Stomach (tissue), 4 donors: Measurements from ENCODE around the gene TFEC.

ENCODE experiments used
- POLR2A ChIP-seq, 4 donors: fragments of 450-650 bp; IDR thresholded peaks; one replicate each; pipeline ENCODE4 v1.6.1; 2016; ENCODE audit warnings: antibody characterized with exemption in 4 of 4, control low read depth in 2 of 4, mild to moderate bottlenecking in 1 of 4, moderate library complexity in 1 of 4
- TF ChIP-seq, protein P1 (sequence below), 7 experiments: fragments of 450-650 bp in 4 of 7; fragments of 200-600 bp in 3 of 7; sonication (generic) in 3 of 7; IDR thresholded peaks; one replicate each; pipeline ENCODE4 v1.5.1; 2016 to 2019; ENCODE audit warnings: antibody characterized with exemption in 7 of 7, control low read depth in 2 of 7, mild to moderate bottlenecking in 1 of 7

DNA sequence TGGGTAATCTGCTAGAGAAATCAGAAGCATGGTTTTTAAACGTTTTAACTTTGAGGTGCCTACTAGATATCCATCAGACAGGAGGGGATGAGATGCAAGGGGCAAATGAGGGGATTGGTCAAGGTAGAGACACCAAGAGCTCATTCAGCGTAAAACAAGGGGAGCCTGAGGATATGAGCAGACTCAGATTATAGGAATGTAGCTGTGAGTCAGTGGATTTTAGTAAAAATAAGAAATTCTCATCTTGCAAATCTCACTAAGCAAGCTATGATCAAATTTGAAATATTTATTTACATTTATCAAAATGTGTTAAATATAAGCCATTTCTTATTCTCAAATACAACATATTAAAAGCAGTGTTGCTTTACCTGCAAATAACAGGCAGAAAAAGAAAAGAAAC is 21.4 kb upstream of the TFEC start:
- TF ChIP-seq, protein P1, sequence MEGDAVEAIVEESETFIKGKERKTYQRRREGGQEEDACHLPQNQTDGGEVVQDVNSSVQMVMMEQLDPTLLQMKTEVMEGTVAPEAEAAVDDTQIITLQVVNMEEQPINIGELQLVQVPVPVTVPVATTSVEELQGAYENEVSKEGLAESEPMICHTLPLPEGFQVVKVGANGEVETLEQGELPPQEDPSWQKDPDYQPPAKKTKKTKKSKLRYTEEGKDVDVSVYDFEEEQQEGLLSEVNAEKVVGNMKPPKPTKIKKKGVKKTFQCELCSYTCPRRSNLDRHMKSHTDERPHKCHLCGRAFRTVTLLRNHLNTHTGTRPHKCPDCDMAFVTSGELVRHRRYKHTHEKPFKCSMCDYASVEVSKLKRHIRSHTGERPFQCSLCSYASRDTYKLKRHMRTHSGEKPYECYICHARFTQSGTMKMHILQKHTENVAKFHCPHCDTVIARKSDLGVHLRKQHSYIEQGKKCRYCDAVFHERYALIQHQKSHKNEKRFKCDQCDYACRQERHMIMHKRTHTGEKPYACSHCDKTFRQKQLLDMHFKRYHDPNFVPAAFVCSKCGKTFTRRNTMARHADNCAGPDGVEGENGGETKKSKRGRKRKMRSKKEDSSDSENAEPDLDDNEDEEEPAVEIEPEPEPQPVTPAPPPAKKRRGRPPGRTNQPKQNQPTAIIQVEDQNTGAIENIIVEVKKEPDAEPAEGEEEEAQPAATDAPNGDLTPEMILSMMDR (IDR thresholded peaks at IDR 0.05) = no peak
- TF ChIP-seq POLR2A (IDR thresholded peaks at IDR 0.05) = no peak
